Measurements from ENCODE around the gene VGLL3.

Gene VGLL3

DNA sequence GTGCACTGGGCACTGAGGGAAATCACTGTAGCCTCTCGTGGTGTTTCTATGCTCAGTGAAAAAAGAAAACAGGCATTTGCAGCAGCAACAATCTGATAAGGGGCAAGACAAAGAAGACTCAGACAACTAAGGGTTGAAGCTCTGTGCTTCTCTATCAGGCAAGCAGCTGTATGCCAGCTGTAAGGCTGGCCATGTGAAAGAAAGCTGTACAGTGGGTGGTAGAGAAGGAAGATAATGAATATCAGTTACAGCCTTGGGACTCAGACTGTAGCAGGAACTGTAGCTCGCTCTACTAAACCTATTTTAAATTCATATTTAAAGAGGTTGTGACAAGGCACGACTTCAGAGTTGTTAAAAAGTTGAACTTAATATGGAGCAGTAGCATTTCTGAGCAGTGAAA is 76.3 kb downstream of the VGLL3 start:
- no peak overlapping the region for H3K4me3 ChIP-seq (ENCODE audit: low read depth, low read length)
- TF ChIP-seq, protein P1, sequence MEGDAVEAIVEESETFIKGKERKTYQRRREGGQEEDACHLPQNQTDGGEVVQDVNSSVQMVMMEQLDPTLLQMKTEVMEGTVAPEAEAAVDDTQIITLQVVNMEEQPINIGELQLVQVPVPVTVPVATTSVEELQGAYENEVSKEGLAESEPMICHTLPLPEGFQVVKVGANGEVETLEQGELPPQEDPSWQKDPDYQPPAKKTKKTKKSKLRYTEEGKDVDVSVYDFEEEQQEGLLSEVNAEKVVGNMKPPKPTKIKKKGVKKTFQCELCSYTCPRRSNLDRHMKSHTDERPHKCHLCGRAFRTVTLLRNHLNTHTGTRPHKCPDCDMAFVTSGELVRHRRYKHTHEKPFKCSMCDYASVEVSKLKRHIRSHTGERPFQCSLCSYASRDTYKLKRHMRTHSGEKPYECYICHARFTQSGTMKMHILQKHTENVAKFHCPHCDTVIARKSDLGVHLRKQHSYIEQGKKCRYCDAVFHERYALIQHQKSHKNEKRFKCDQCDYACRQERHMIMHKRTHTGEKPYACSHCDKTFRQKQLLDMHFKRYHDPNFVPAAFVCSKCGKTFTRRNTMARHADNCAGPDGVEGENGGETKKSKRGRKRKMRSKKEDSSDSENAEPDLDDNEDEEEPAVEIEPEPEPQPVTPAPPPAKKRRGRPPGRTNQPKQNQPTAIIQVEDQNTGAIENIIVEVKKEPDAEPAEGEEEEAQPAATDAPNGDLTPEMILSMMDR (IDR thresholded peaks at IDR 0.05; ENCODE audit: low read depth, low read length, missing control alignments): no peak
- DNase-seq (ENCODE audit: low read depth): no peak

DNA sequence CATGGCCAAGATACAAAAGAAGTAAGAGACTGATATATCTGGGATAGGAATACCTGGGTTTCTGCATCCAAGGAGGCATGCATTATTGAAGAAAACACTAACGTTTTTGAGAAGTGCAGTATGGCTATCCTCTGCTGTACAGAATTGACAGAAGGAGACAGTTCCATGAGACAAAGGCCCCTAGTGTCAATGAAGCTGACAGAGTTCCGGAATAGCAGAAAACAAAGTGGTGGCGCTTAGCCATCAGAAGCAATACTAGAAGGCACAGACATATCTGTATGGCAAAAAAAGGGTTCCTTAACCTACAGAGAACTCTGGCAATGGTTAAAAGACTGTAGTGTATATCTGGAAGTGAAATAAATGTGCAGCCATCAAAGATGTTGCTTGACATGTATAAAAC is 77.8 kb downstream of the VGLL3 start:
- H3K4me3 ChIP-seq (ENCODE audit: low read depth, low read length): no peak overlapping the region
- TF ChIP-seq, protein P1 (IDR thresholded peaks at IDR 0.05; ENCODE audit: low read depth, low read length, missing control alignments): no peak
- no peak for DNase-seq (ENCODE audit: low read depth)

DNA sequence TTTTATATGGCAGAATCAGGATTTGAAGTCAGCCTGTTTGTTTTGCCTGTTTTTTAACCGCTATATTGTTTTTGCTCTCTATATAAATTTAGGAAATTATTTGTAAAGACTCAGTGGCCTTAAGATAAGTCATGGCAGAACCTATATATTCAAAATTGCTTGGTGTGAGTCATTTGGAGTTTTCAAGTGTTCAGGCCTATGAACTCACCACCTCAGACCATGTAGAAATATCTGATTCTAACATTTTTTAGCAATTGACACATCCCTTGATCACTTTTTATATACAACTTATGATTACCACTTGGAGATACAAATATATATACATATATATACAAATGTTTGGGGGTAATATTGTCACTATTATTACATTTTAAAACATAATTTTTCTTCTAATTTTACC is 95.7 kb downstream of the VGLL3 start:
- no peak for DNase-seq (ENCODE audit: low read depth)
- TF ChIP-seq, protein P1 (IDR thresholded peaks at IDR 0.05; ENCODE audit: low read depth, low read length, missing control alignments): no peak
- H3K4me3 ChIP-seq (ENCODE audit: low read depth, low read length): no peak overlapping the region

DNA sequence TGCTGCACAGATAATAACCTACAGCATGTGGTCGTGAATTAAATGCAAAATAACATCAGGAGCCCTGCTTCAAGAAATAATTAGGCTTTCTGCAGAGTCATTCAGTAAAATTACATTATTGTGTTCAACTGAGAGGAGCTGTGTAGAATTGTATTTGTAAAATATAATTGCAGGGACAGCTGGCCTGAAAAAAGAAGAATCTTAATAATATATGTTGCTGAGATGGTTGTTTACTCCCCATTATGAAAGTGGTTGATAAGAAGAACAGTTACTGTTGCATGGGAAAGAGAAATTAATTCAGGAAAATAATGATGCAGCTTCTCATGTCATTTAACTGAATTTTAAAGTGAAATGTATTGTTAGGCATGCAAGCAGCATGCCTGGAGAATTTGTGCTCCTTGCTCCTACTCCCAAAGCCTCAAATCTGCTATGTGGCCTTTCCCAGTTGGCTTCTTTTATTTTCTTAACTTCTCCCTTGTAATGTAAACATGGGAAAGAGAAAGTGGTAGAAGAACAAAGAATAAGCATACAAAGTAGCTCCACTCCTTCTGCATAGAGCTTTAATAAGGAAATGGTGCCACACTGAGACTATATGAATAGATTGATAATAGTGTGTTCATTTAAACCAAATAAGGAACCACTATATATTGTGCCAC is 100.1 kb downstream of the VGLL3 start:
- no peak for DNase-seq (ENCODE audit: low read depth)

More for the DNA sequence above, 100.1 kb downstream of the VGLL3 start:
- no peak overlapping the region for H3K4me3 ChIP-seq (ENCODE audit: low read depth, low read length)
- TF ChIP-seq, protein P1 (IDR thresholded peaks at IDR 0.05; ENCODE audit: low read depth, low read length, missing control alignments): no peak
